B cell (primary cell): ENCODE data around the gene C7.

Experiments
- CTCF ChIP-seq: fragments of 200-600 bp; IDR thresholded peaks from one replicate; pipeline ENCODE4 v1.8.0; 2022; ENCODE audit warnings: antibody characterized with exemption, mild to moderate bottlenecking
- EZH2 ChIP-seq: IDR thresholded peaks from 2 replicates; pipeline ENCODE4 v1.6.1; 2012; ENCODE audit warnings: borderline replicate concordance, low read depth, mild to moderate bottlenecking, moderate library complexity, low read length; ENCODE audit not compliant: insufficient read depth, poor library complexity, severe bottlenecking

GRCh38 chr5:40988746-40989510, 79.6 kb downstream of the C7 start:
- TF ChIP-seq CTCF (no peak), EZH2 (no peak)
